DND-41 (cell line): ENCODE data around the gene FEN1.

Experiments
- ATAC-seq: fragments of 200-7000 bp; cut with Tn5 transposase; 3 replicates; pipeline ENCODE4 v1.9.1; 2021; ENCODE audit warnings: low read depth; ENCODE audit not compliant: insufficient read depth
- DNase-seq: peaks from one replicate; pipeline ENCODE4 v3.0.0-alpha.2; 2020
- H2AFZ ChIP-seq: 2 replicates; pipeline ENCODE4 v1.6.0; 2012; ENCODE audit warnings: low read depth, low read length
- H3K27ac ChIP-seq: 2 replicates; pipeline ENCODE4 v1.5.1; 2012; ENCODE audit warnings: low read length, inconsistent platforms
- H3K27me3 ChIP-seq: fragments of 200-600 bp; sonication (generic); 2 replicates; pipeline ENCODE4 v1.6.0; 2012; ENCODE audit warnings: low read length, mild to moderate bottlenecking, inconsistent platforms; ENCODE audit not compliant: insufficient read depth, poor library complexity
- H3K36me3 ChIP-seq: 2 replicates; pipeline ENCODE4 v1.5.1; 2012; ENCODE audit warnings: low read length, inconsistent platforms; ENCODE audit not compliant: insufficient read depth
- H3K4me1 ChIP-seq: 2 replicates; pipeline ENCODE4 v1.5.1; 2012; ENCODE audit warnings: mild to moderate bottlenecking, low read length; ENCODE audit not compliant: insufficient read depth
- H3K4me2 ChIP-seq: 2 replicates; pipeline ENCODE4 v1.6.0; 2012; ENCODE audit warnings: mild to moderate bottlenecking, moderate library complexity, low read length, inconsistent platforms; ENCODE audit not compliant: insufficient read depth
- H3K4me3 ChIP-seq, 2 experiments: fragments of 200-600 bp in 1 of 2; shearing (Covaris generic) in 1 of 2; 2 replicates each; pipeline ENCODE4 v1.5.1; 2012 to 2016; ENCODE audit warnings: inconsistent platforms in 2 of 2, low read length in 2 of 2, mild to moderate bottlenecking in 2 of 2, low read depth in 1 of 2, moderate library complexity in 1 of 2
- H3K79me2 ChIP-seq: 2 replicates; pipeline ENCODE4 v1.6.0; 2012; ENCODE audit warnings: low read length, inconsistent platforms; ENCODE audit not compliant: insufficient read depth
- H3K9ac ChIP-seq: 2 replicates; pipeline ENCODE4 v1.6.0; 2012; ENCODE audit warnings: low read depth, mild to moderate bottlenecking, inconsistent platforms, low read length, moderate library complexity
- H3K9me3 ChIP-seq: 2 replicates; pipeline ENCODE4 v1.5.1; 2012; ENCODE audit warnings: low read length, moderate library complexity, mild to moderate bottlenecking, inconsistent platforms; ENCODE audit not compliant: insufficient read depth, severe bottlenecking
- H4K20me1 ChIP-seq: 2 replicates; pipeline ENCODE4 v1.6.0; 2012; ENCODE audit warnings: low read length; ENCODE audit not compliant: insufficient read depth
- EZH2 ChIP-seq: IDR thresholded peaks from 3 replicates; pipeline ENCODE4 v1.6.1; 2012; ENCODE audit warnings: borderline replicate concordance, low read depth, mild to moderate bottlenecking, moderate library complexity, low read length, inconsistent platforms; ENCODE audit not compliant: severe bottlenecking
- TF ChIP-seq, protein P1 (sequence below): IDR thresholded peaks from 2 replicates; pipeline ENCODE4 v1.5.1; 2012; ENCODE audit warnings: borderline replicate concordance, low read length, moderate library complexity, mild to moderate bottlenecking; ENCODE audit not compliant: poor library complexity, severe bottlenecking; ENCODE audit errors: extremely low read depth

The FEN1 gene

DNA sequence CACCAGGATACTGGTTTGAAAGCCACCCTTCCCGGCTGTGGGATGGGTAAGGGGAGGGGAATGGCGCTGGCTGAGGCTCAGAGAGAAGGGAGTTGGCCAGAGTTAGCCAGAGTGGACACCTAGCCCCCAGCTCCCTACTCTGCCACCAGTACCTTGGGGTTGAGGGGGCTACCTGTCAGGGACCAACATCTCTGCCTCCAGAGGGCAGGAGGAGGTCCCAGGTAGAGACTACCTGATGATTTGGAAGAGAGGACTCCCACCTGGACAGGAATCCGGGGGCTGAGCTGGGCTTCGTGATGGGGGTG lies 36.6 kb upstream of the FEN1 start:
- Histone ChIP-seq H3K9me3 (no peaks in the 10 kb centered on the region), H4K20me1 (no peaks in the 10 kb centered on the region), H3K4me1 (peaks cover 3% of the 10 kb centered on the region; the same call in 1 of the 2 replicates), H3K9ac (no peak overlapping the region), H3K36me3 (no peaks in the 10 kb centered on the region), H3K79me2 (no peaks in the 10 kb centered on the region), H3K4me2 (no peak overlapping the region), H3K27me3 (no peaks in the 10 kb centered on the region), H3K4me3 (no peak overlapping the region), H2AFZ (no peak overlapping the region), H3K27ac (no peak overlapping the region)
- no peak for DNase-seq
- no peak for ATAC-seq
- TF ChIP-seq EZH2: no peak
- TF ChIP-seq, protein P1, sequence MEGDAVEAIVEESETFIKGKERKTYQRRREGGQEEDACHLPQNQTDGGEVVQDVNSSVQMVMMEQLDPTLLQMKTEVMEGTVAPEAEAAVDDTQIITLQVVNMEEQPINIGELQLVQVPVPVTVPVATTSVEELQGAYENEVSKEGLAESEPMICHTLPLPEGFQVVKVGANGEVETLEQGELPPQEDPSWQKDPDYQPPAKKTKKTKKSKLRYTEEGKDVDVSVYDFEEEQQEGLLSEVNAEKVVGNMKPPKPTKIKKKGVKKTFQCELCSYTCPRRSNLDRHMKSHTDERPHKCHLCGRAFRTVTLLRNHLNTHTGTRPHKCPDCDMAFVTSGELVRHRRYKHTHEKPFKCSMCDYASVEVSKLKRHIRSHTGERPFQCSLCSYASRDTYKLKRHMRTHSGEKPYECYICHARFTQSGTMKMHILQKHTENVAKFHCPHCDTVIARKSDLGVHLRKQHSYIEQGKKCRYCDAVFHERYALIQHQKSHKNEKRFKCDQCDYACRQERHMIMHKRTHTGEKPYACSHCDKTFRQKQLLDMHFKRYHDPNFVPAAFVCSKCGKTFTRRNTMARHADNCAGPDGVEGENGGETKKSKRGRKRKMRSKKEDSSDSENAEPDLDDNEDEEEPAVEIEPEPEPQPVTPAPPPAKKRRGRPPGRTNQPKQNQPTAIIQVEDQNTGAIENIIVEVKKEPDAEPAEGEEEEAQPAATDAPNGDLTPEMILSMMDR: no peak

DNA sequence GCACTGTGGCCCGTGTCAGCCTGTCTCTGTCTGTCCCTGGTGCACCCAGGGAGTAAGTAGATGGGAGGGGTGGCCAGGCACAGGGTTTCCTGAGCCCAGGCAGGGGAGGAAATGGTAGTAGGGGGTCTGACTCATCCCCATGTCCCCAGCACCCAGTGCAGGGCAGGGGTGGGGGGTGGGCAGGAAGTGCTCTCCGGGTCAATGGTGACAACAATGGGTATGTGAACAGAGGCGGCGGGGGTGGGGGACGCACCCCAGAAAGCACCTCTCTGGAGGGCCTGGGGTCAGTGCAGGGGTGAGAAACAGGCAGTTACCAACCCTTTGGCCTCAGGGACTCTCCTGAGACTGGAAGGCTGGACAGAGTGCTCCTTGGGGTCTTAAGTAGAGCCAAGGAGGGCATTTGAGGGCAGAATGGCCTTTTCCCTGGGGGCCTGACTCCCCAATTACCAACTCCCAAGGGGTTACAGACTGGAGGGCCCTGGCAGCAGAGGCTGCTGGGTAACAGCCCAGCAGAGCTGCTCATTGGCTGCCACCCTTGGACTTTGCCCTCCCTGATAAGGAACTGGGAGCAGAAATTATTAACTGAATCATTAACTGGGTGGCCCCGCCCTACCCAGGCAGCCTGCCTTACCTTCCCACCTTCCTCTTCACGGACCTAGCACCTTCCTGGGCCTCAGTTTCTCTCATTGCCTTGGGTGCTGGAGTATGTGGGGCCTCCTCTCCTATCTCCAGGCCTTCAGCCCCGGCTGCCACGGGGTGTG lies 36.1 kb upstream of the FEN1 start:
- TF ChIP-seq EZH2: no peak
- TF ChIP-seq, protein P1: no peak
- DNase-seq (peak; percentile 29), ATAC-seq (peak; percentile 72)
- no peaks in the 10 kb centered on the region for H3K79me2 ChIP-seq
- H3K9ac ChIP-seq: no peak overlapping the region
- no peaks in the 10 kb centered on the region for H4K20me1 ChIP-seq
- no peaks in the 10 kb centered on the region for H3K36me3 ChIP-seq
- H3K4me2 ChIP-seq: no peak overlapping the region
- H3K4me1 ChIP-seq: peaks cover 3% of the 10 kb centered on the region; the same call in 1 of the 2 replicates
- H2AFZ ChIP-seq: no peak overlapping the region
- no peaks in the 10 kb centered on the region for H3K27me3 ChIP-seq
- H3K9me3 ChIP-seq: no peaks in the 10 kb centered on the region
- H3K4me3 ChIP-seq: no peak overlapping the region
- H3K27ac ChIP-seq: no peak overlapping the region

DNA sequence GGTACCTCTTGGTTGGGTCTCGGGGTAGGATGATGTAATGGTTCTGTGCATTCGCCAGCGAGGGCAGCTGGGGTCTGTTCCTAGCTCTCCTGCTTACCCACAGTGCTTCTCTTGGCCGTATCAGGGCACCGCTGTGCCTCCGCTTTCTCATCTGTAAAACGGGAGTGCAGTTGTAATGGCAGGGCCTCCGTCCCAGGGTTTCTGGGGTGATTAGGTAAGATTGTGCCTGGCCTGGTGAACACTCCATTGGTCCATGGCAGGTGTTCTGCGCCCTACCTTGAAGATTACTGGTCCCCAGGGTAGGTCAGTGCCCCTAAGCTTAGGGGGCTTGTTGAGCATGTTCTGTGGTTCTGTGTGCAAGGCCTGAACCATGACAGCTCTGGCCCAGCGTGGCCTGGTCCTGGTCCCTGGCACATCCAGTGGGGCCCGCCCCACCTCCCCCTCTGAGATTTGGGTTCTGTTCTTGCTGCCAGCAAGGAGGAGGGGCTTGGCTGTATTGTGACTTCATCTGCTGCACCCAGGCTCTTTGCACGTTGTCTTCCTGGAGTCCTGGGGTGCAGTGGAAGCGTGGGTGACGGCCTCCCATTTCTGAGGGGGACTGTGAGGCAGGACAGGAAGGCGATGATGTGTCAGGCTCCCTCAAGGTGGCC lies 35.4 kb upstream of the FEN1 start:
- Histone ChIP-seq H2AFZ (no peak overlapping the region), H3K79me2 (no peaks in the 10 kb centered on the region), H3K4me1 (peaks cover 3% of the 10 kb centered on the region; the same call in 1 of the 2 replicates), H4K20me1 (no peaks in the 10 kb centered on the region), H3K27me3 (no peaks in the 10 kb centered on the region), H3K4me2 (no peak overlapping the region), H3K4me3 (no peak overlapping the region), H3K36me3 (no peaks in the 10 kb centered on the region), H3K27ac (no peak overlapping the region), H3K9me3 (no peaks in the 10 kb centered on the region), H3K9ac (no peak overlapping the region)
- ATAC-seq (no peak), DNase-seq (no peak)
- no peak for TF ChIP-seq EZH2
- TF ChIP-seq, protein P1: no peak
